HEK293T (cell line): ENCODE measurements around the gene PTGES3.

Experiments used
- ARNT ChIP-seq: fragments of 450-650 bp; IDR thresholded peaks from 2 replicates; pipeline ENCODE4 v1.6.1; 2017; ENCODE audit warnings: mild to moderate bottlenecking
- BHLHE40 ChIP-seq: fragments of 450-650 bp; IDR thresholded peaks from 2 replicates; pipeline ENCODE4 v1.6.1; 2016; ENCODE audit warnings: mild to moderate bottlenecking, moderate library complexity, borderline replicate concordance
- CTBP1 ChIP-seq: fragments of 450-650 bp; IDR thresholded peaks from 2 replicates; pipeline ENCODE4 v1.6.1; 2016; ENCODE audit warnings: borderline replicate concordance
- ELF4 ChIP-seq: fragments of 450-650 bp; IDR thresholded peaks from 2 replicates; pipeline ENCODE4 v1.6.1; 2017; ENCODE audit warnings: antibody characterized with exemption
- FOXA1 ChIP-seq: fragments of 450-650 bp; IDR thresholded peaks from 2 replicates; pipeline ENCODE4 v1.6.1; 2016; ENCODE audit warnings: mild to moderate bottlenecking
- FOXK2 ChIP-seq: fragments of 450-650 bp; IDR thresholded peaks from 2 replicates; pipeline ENCODE4 v1.6.1; 2016; ENCODE audit warnings: mild to moderate bottlenecking
- HDGF ChIP-seq: fragments of 450-650 bp; IDR thresholded peaks from 2 replicates; pipeline ENCODE4 v1.6.1; 2017; ENCODE audit warnings: antibody characterized with exemption, borderline replicate concordance
- L3MBTL2 ChIP-seq: fragments of 450-650 bp; conservative IDR thresholded peaks from 2 replicates; pipeline ENCODE4 v1.6.1; 2016; ENCODE audit warnings: mild to moderate bottlenecking
- PKNOX1 ChIP-seq: fragments of 450-650 bp; IDR thresholded peaks from 2 replicates; pipeline ENCODE4 v1.6.1; 2016
- SP1 ChIP-seq: fragments of 450-650 bp; IDR thresholded peaks from 2 replicates; pipeline ENCODE4 v1.6.1; 2017
- SUZ12 ChIP-seq: fragments of 450-650 bp; IDR thresholded peaks from 2 replicates; pipeline ENCODE4 v1.6.1; 2016; ENCODE audit warnings: mild to moderate bottlenecking

DNA sequence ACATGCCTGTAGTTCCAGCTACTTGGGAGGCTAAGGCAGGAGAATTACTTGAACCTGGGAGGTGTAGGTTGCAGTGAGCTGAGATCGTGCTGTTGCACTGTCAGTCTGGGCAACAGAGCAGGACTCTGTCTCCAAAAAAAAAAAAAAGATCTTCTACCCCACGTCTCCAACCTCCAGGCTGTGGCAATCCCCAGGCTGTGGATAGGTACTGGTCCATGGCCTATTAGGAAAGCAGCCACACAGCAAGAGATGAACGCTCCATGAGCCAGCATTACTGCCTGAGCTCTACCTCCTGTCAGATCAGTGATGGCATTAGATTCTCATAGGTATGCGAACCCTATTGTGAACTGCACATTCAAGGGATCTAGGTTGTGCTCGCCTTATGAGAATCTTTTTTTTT is 6.1 kb upstream of the PTGES3 start:
- no peak for TF ChIP-seq ARNT
- no peak for TF ChIP-seq BHLHE40
- TF ChIP-seq FOXK2, result no peak
- TF ChIP-seq PKNOX1, result no peak
- TF ChIP-seq SP1, result no peak
- no peak for TF ChIP-seq ELF4
- no peak for TF ChIP-seq SUZ12
- TF ChIP-seq HDGF, result no peak
- TF ChIP-seq FOXA1, result no peak
- no peak for TF ChIP-seq L3MBTL2
- no peak for TF ChIP-seq CTBP1
